HT1080 (cell line): Measurements from ENCODE around the gene ALG3. TPM values are rescaled to one million over a fixed set of nuclear protein-coding genes. Genes with fewer than 3 reads are reported as not detected.
A peak's percentile ranks its signal among the peaks of the same experiment; 100 is the strongest.

Source experiments
- DNase-seq: peaks from one replicate; pipeline ENCODE4 v3.0.0-alpha.2; 2015; ENCODE audit warnings: low read depth
- total RNA-seq: library from RNA; depleted of rRNA; stranded (reverse); fragments of >200 nt; shearing (Covaris generic); gene quantifications from 2 replicates; pipeline ENCODE4 v1.2.3, GENCODE V29; 2014

The ALG3 gene
- total RNA-seq, 1 experiment from 2014 or later = 146 TPM

GRCh38 chr3:184236033-184236410 is 12.7 kb downstream of the ALG3 start:
- no peak for DNase-seq

DNA sequence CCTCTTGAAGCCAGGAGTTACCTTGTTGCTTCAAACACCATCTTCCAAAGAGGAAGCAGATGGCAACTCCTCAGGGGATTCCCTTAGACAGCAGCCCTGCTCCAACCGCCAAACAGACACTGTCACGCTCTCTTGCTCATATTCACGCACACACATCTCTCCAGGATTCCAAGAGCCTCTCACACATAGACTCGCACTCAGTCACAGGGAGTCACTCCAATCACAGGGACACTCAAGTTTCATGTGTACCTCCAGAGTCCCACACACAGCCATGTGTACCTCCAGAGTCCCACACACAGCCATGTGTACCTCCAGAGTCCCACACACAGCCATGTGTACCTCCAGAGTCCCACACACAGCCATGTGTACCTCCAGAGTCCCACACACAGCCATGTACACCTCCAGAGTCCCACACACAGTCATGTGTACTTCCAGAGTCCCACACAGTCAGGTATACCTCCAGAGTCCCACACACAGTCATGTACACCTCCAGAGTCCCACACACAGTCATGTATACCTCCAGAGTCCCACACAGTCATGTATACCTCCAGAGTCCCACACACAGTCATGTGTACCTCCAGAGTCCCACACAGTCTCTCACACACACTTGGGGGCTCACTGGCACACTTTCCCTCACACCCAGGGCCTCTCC is 13.3 kb downstream of the ALG3 start:
- no peak for DNase-seq

DNA sequence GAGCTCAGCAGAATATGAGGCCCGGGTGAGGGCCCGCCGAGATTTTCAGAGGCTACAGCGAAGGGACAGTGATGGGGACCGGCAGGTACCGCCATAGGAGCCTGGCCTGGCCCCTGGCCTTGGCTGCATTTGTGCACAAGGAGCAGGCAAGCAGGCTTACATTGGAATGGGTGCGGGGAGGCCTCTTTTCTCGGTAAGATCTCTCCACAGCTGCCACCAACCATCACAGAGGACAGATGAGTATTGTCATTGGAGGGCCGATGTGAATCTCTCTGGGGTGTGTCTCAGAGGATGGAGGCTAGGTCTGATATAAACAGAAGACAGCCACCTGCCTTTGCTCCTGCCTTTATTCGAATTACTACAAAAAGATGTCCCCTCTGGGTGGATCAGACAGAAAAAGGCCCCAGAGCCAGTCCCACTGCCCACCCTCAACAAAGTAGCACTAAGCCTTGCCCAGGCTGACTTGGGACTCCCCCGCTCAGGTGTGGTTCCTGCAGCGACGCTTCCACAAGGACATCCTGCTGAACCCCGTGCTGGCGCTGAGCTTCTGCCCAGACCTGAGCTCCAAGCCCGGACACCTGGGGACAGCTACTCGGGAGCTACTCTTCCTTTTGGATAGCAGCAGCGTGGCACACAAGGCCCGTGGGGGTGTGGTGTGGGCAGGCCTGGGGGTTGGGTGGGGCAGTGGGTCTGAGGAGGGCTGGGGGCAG is 13.9 kb downstream of the ALG3 start:
- no peak for DNase-seq

DNA sequence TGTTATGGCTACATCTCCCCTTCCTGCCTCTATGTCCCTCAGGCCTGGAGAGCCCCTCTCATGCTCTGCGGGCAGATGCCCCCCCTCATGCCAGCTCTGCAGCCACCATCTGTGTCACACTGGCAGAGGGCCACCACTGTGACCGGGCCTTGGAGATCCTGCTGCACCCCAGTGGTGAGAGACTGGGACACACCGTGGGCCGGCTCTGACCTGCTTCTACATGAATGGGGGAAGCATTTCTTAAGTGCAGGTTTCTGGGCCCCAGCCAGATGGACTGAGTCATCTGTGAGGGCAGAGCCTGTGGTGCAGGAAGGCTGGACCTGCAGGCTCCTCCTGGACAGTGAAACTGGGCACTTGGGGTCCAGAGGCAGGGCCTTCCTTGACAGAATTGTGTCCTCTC is 14.5 kb downstream of the ALG3 start:
- DNase-seq = peak; percentile 90

DNA sequence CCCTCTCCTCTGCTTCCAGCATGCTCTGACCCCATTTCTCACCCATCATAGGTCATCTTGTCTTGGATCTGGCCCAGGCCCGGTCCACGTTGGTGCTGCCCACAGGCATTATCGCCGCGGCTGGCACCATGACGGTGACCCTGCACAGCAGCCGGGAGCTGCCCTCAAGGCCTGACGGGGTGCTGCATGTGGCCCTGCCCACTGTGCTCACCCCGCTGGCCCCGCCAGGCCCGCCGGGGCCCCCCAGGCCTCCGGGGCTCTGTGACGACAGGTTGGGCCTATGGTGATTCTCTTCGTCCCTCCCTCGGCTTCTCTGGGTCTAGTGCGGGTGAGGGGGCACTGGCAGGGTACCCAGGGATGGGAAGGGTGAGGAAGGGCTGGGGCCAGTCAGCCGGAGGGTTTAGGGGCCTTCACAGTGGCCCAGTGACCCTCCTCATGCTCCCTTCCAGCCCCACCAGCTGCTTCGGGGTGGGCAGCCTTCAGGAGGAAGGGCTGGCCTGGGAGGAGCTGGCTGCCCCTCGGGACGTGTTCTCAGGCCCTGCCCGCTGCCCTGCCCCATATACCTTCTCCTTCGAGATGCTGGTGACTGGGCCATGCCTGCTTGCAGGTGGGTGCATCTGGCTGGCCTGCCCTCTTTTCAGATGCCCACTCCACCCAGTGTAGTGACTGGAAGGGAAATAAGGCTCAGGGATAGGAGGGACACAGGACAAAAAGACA is 15.5 kb downstream of the ALG3 start:
- no peak for DNase-seq

- no peak for DNase-seq
These were observed 17.1 kb downstream of the ALG3 start for GRCh38 chr3:184231671-184232070.

- DNase-seq = no peak
These were observed 17.9 kb downstream of the ALG3 start for GRCh38 chr3:184230603-184231528.

DNA sequence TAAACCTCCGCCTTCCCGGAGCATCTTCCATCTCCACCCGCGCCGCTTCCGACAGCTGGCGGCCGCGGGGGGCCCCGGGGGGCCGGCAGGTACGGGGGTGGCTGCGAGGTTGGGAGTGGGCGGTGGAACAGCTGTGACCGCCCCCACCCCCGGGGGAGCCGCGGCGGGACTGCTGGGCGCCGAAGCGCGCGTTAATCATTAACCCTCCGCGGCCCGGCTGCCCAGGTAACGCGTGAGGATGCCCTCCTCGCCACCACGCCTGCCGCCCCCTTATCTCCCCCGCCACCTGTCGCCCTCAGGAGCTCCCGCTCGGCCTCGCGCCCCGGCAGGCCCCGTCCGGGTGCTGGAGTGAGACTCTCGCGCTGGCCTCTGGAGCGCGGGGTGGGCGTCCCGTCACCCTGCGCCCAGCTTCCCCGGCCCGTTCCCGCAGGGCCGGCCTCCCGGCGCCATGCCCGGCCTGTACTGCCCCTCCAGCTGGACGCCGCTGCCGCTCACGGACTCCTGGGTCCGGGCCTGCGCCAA is 18.6 kb downstream of the ALG3 start:
- no peak for DNase-seq

DNA sequence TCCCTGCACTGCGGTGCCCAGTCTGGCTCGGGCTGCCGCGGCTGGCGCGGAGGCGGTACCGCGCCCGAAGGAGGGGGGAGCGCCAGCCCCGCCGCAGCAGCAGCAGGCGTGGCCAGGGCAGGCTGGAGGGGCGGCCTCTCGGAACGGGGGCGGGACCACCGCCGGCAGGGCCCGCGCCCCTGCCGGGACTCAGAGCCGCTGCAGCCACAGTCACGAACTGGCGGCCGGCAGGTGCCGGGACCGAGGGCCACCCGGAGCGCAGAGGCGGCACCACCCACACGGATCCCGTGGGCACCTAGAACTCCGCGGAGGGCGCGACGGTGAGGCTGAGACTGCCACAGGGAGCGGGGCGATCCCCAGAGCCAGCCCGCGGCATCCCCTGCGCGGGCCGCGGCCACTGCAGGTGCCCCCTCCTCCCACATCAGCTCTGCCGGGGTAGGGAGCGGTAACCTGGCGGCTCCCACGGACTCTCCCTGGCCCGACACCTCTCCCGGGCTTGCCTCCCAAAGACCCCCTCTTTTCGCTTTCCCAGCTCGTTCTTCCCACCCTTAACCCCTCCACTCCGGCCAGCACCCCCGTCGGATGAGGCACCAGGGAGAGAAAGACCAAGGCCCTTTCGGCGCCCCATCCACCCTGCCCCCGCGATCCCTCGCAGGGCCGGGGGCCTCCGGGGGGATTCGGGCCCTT is 19.2 kb downstream of the ALG3 start, which contains the start of gene VWA5B2:
VWA5B2 (plus strand) TSS at position 192 of the 687 bp plus-strand sequence. CDS start 944 bp downstream, outside the sequence.
- peak; percentile 74 for DNase-seq

GRCh38 chr3:184228376-184229137 is 20.2 kb downstream of the ALG3 start:
- no peak for DNase-seq

GRCh38 chr3:184227481-184227935 is 21.3 kb downstream of the ALG3 start:
- DNase-seq = no peak

DNA sequence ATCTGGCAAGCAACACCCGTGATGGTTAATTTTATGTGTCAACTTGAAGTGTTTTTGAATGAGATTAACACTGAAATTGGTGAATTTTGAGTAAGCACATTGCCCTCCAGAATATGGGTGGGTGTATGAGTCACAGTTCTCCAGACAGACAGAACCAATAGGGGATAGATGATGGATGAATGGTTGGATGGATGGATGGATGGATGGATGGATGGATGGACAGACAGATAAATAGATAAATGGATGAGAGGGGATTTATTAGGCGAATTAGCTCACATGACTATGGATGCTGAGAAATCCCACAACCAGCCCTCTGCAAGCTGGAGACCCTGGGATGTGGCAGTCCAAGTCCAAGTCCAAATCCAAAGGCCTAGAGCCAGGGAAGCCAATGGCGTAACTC is 24.8 kb downstream of the ALG3 start:
- DNase-seq = no peak

- DNase-seq = no peak
These were observed 26.2 kb downstream of the ALG3 start for GRCh38 chr3:184222521-184222920.

GRCh38 chr3:184218814-184219213 is 29.9 kb downstream of the ALG3 start:
- DNase-seq = no peak

GRCh38 chr3:184211718-184212117 is 37.0 kb downstream of the ALG3 start:
- no peak for DNase-seq

DNA sequence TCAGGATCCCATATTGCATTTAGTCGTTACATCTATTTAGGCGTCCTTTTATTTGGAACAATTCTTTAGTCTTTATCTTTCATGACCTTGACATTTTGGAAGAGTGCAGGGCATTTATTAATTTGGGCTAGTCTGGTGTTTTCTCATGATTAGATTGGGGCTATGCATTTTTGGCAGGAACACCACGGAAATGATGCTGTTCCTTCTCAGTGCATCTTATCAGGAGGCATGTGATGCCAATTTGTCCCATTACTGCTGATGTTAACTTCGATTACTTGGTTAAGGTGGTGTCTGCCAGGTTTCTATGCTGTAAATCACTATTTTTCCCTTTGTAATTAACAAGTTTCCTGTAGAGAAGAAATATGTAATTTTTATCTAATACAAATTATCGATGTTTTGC is 37.5 kb downstream of the ALG3 start:
- no peak for DNase-seq

- no peak for DNase-seq
These were observed 39.4 kb downstream of the ALG3 start for GRCh38 chr3:184209146-184209923.

DNA sequence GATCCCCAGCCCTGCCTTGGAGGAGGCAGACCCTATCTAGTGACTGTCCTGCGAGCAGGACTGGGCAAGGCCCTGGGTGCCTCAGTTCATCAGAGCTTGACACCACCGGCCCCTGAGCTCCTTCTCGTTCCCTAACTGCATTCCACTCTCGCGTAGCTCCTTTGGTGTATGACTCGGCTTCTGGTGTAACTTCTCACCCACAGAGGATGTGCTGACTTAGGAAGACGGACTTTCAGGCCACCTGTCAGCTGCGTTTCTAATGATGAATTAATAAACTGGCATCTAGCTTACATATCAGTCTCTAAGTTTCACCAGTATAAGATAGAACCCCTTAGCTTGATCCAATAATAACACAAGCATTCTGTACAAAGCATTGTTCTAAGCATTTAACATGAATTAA is 45.2 kb downstream of the ALG3 start:
- DNase-seq = no peak

GRCh38 chr3:184200825-184201224 is 47.9 kb downstream of the ALG3 start:
- no peak for DNase-seq
